GM23248 (cell line): ENCODE measurements around the gene KDELR1.

Experiments used
- EZH2 ChIP-seq: fragments of 200-600 bp; sonication (generic); IDR thresholded peaks from 2 replicates; pipeline ENCODE4 v1.6.1; 2018; ENCODE audit warnings: antibody characterized with exemption, mild to moderate bottlenecking; ENCODE audit not compliant: insufficient read depth, poor library complexity, severe bottlenecking
- EZH2phosphoT487 ChIP-seq: fragments of 200-600 bp; sonication (generic); IDR thresholded peaks from 2 replicates; pipeline ENCODE4 v1.6.1; 2018; ENCODE audit warnings: antibody characterized with exemption, moderate library complexity, mild to moderate bottlenecking, low read depth; ENCODE audit not compliant: insufficient read depth

GRCh38 chr19:48354332-48354992 lies 36.9 kb downstream of the KDELR1 start:
- TF ChIP-seq EZH2 (no peak), EZH2phosphoT487 (no peak)
